H1 (cell line): ENCODE data around the gene INPP5A. TPM values are rescaled to one million over a fixed set of nuclear protein-coding genes. Genes with fewer than 3 reads are reported as not detected.

Source experiments
- CTCF ChIA-PET: fragments of 300-600 bp; sonication (Branson Sonifier 250); formaldehyde crosslinking; loops from one replicate; lab custom pipeline; 2021; ENCODE audit not compliant: partially characterized antibody; lab: Charles Lee
- POLR2A ChIA-PET: fragments of 300-600 bp; sonication (Branson Sonifier 250); formaldehyde crosslinking; loops from one replicate; lab custom pipeline; 2021; ENCODE audit warnings: inconsistent platforms; ENCODE audit not compliant: partially characterized antibody; lab: Charles Lee
- DNase-seq, 2 experiments: peaks; one replicate each; pipeline versions ENCODE4 v3.0.0 to v3.0.0-alpha.2; 2010 to 2022; ENCODE audit warnings: low spot score in 2 of 2, low read depth in 1 of 2, mixed read lengths in 1 of 2
- FAIRE-seq: peaks from 2 replicates; lab custom pipeline; 2011; peaks lifted over from hg19 to GRCh38; lab: Jason Lieb, UNC
- H2AFZ ChIP-seq: 2 replicates; pipeline ENCODE4 v1.8.1; 2012; ENCODE audit warnings: low read length, inconsistent platforms
- H2AK5ac ChIP-seq: 2 replicates; pipeline ENCODE4 v1.6.1; 2013; ENCODE audit warnings: low read depth, low read length
- H2BK120ac ChIP-seq: replicated peaks from 2 replicates; pipeline ENCODE3; 2013; ENCODE audit warnings: low read depth, low read length, inconsistent platforms
- H2BK12ac ChIP-seq: 2 replicates; pipeline ENCODE4 v1.6.1; 2013; ENCODE audit warnings: low read depth, low read length
- H2BK15ac ChIP-seq: 2 replicates; pipeline ENCODE4 v1.6.1; 2013; ENCODE audit warnings: low read length
- H2BK20ac ChIP-seq: 2 replicates; pipeline ENCODE4 v1.6.1; 2013; ENCODE audit warnings: low read length
- H2BK5ac ChIP-seq: 2 replicates; pipeline ENCODE4 v1.6.1; 2013; ENCODE audit warnings: low read depth, low read length
- H3K14ac ChIP-seq: 2 replicates; pipeline ENCODE4 v1.6.1; 2013; ENCODE audit warnings: inconsistent platforms; ENCODE audit not compliant: insufficient read length
- H3K18ac ChIP-seq: 2 replicates; pipeline ENCODE4 v1.6.1; 2013; ENCODE audit warnings: low read length; ENCODE audit errors: extremely low read depth
- H3K23ac ChIP-seq: 2 replicates; pipeline ENCODE4 v1.6.1; 2013; ENCODE audit warnings: inconsistent platforms; ENCODE audit not compliant: insufficient read length
- H3K23me2 ChIP-seq: 2 replicates; pipeline ENCODE4 v1.6.1; 2013; ENCODE audit warnings: low read depth, low read length
- H3K27ac ChIP-seq: 2 replicates; pipeline ENCODE4 v1.6.1; 2011; ENCODE audit warnings: low read depth, low read length, inconsistent platforms
- H3K27me3 ChIP-seq, 4 experiments: replicated peaks in 1 of 4; 1 replicate in 1 of 4; 2 replicates in 3 of 4; pipeline versions ENCODE4 v1.6.1 to v1.8.1; 2011 to 2013; ENCODE audit warnings: low read length in 3 of 4, mild to moderate bottlenecking in 3 of 4, inconsistent platforms in 2 of 4, mixed read lengths in 2 of 4, moderate library complexity in 1 of 4; ENCODE audit not compliant: control insufficient read depth in 3 of 4, insufficient read depth in 3 of 4; ENCODE audit errors: extremely low read depth in 1 of 4
- H3K36me3 ChIP-seq, 4 experiments: 2 replicates each; pipeline versions ENCODE4 v1.6.1 to v1.8.1; 2011 to 2013; ENCODE audit warnings: mild to moderate bottlenecking in 4 of 4, low read length in 3 of 4, moderate library complexity in 2 of 4, control low read depth in 1 of 4, inconsistent platforms in 1 of 4; ENCODE audit not compliant: insufficient read depth in 4 of 4, control insufficient read depth in 2 of 4
- H3K4ac ChIP-seq: replicated peaks from 2 replicates; pipeline ENCODE3; 2013; ENCODE audit warnings: low read length, low read depth, mixed read lengths, inconsistent platforms; ENCODE audit not compliant: insufficient read length
- H3K4me1 ChIP-seq, 4 experiments: replicated peaks in 1 of 4; 1 replicate in 1 of 4; 2 replicates in 3 of 4; pipeline versions ENCODE4 v1.6.1 to v1.8.1; 2011 to 2013; ENCODE audit warnings: low read length in 3 of 4, inconsistent platforms in 2 of 4, mixed read lengths in 1 of 4; ENCODE audit not compliant: insufficient read depth in 4 of 4, control insufficient read depth in 3 of 4
- H3K4me2 ChIP-seq, 2 experiments: 2 replicates each; pipeline versions ENCODE4 v1.6.1 to v1.8.1; 2011 to 2013; ENCODE audit warnings: low read depth in 2 of 2, low read length in 2 of 2, control low read depth in 1 of 2, inconsistent platforms in 1 of 2, mild to moderate bottlenecking in 1 of 2; ENCODE audit not compliant: insufficient read depth in 1 of 2
- H3K4me3 ChIP-seq, 4 experiments: fragments of 200-600, 300-600 bp in 1 of 4; sonication (generic), shearing (Covaris generic), sonication (Bioruptor Twin) in 1 of 4; 2 replicates each; pipeline versions ENCODE4 v1.5.1 to v1.8.1; 2011 to 2016; ENCODE audit warnings: low read length in 4 of 4, low read depth in 3 of 4, control low read depth in 2 of 4, inconsistent platforms in 2 of 4, mild to moderate bottlenecking in 2 of 4, mixed read lengths in 1 of 4, moderate library complexity in 1 of 4; ENCODE audit not compliant: insufficient read depth in 2 of 4; ENCODE audit errors: extremely low read depth in 1 of 4
- H3K56ac ChIP-seq: replicated peaks from 2 replicates; pipeline ENCODE3; 2013; ENCODE audit warnings: low read depth, mild to moderate bottlenecking, mixed read lengths, low read length, inconsistent platforms; ENCODE audit not compliant: insufficient read length
- H3K79me1 ChIP-seq: 2 replicates; pipeline ENCODE4 v1.6.1; 2013; ENCODE audit warnings: low read depth, low read length, control low read depth
- H3K79me2 ChIP-seq, 2 experiments: 2 replicates each; pipeline versions ENCODE4 v1.6.1 to v1.8.1; 2012 to 2013; ENCODE audit warnings: low read length in 2 of 2, mild to moderate bottlenecking in 2 of 2, inconsistent platforms in 1 of 2; ENCODE audit not compliant: insufficient read depth in 2 of 2, control insufficient read depth in 1 of 2
- H3K9ac ChIP-seq, 4 experiments: replicated peaks in 1 of 4; 1 replicate in 1 of 4; 2 replicates in 3 of 4; pipeline versions ENCODE4 v1.6.1 to v1.8.1; 2011 to 2013; ENCODE audit warnings: low read depth in 3 of 4, low read length in 3 of 4, control low read depth in 2 of 4, mild to moderate bottlenecking in 2 of 4, moderate library complexity in 2 of 4, inconsistent platforms in 1 of 4; ENCODE audit errors: extremely low read depth in 1 of 4
- H3K9me3 ChIP-seq, 2 experiments: 2 replicates each; pipeline versions ENCODE4 v1.6.1 to v1.8.1; 2012 to 2013; ENCODE audit warnings: mild to moderate bottlenecking in 2 of 2, moderate library complexity in 2 of 2, control low read depth in 1 of 2, inconsistent platforms in 1 of 2, low read depth in 1 of 2, low read length in 1 of 2, mixed read lengths in 1 of 2; ENCODE audit not compliant: insufficient read depth in 2 of 2
- H4K20me1 ChIP-seq, 2 experiments: replicated peaks in 1 of 2; 2 replicates each; pipeline versions ENCODE3 to v1.8.1; 2011 to 2013; ENCODE audit warnings: inconsistent platforms in 2 of 2, low read length in 2 of 2, mild to moderate bottlenecking in 1 of 2; ENCODE audit not compliant: insufficient read depth in 2 of 2, control insufficient read depth in 1 of 2
- H4K5ac ChIP-seq: 2 replicates; pipeline ENCODE4 v1.6.1; 2013; ENCODE audit warnings: low read length, low read depth, mixed read lengths, inconsistent platforms; ENCODE audit not compliant: insufficient read length
- H4K8ac ChIP-seq: 2 replicates; pipeline ENCODE4 v1.8.0; 2013; ENCODE audit warnings: mild to moderate bottlenecking, moderate library complexity, low read length, inconsistent platforms; ENCODE audit not compliant: insufficient read depth; ENCODE audit errors: extremely low read depth
- H4K91ac ChIP-seq: replicated peaks from 2 replicates; pipeline ENCODE3; 2013; ENCODE audit warnings: low read length, mixed read lengths, inconsistent platforms; ENCODE audit not compliant: insufficient read length
- ASH2L ChIP-seq: fragments of 200-600, 300-600 bp; sonication (generic); IDR thresholded peaks from one replicate; pipeline ENCODE4 v1.7.1; 2017; ENCODE audit warnings: low read length
- BACH1 ChIP-seq: IDR thresholded peaks from 2 replicates; pipeline ENCODE4 v1.6.1; 2012; ENCODE audit warnings: low read length, improper control_type of control experiment
- CBX5 ChIP-seq: fragments of 300-800, 300-1000 bp; sonication (generic); IDR thresholded peaks from 2 replicates; pipeline ENCODE4 v1.7.1; 2016; ENCODE audit warnings: antibody characterized with exemption, low read length, low read depth
- EZH2 ChIP-seq: fragments of 200-600 bp; sonication (generic); IDR thresholded peaks from 2 replicates; pipeline ENCODE4 v1.7.1; 2012; ENCODE audit warnings: low read depth, mild to moderate bottlenecking, moderate library complexity, low read length, inconsistent platforms; ENCODE audit not compliant: severe bottlenecking
- JUND ChIP-seq: IDR thresholded peaks from 2 replicates; pipeline ENCODE4 v1.6.1; 2011; ENCODE audit warnings: mild to moderate bottlenecking, improper control_type of control experiment, low read length
- RFX5 ChIP-seq: IDR thresholded peaks from 2 replicates; pipeline ENCODE4 v1.6.1; 2011; ENCODE audit warnings: low read depth, low read length, improper control_type of control experiment, borderline replicate concordance
- RXRA ChIP-seq: IDR thresholded peaks from 2 replicates; pipeline ENCODE4 v1.6.1; 2011; ENCODE audit warnings: low read depth, mild to moderate bottlenecking, low read length, moderate library complexity; ENCODE audit not compliant: insufficient read depth
- SIRT6 ChIP-seq: IDR thresholded peaks from one replicate; pipeline ENCODE4 v1.7.1; 2012; ENCODE audit warnings: low read length, inconsistent platforms
- TAF1 ChIP-seq: IDR thresholded peaks from 2 replicates; pipeline ENCODE4 v1.6.1; 2011; ENCODE audit warnings: mild to moderate bottlenecking, low read depth, low read length
- TEAD4 ChIP-seq: IDR thresholded peaks from 2 replicates; pipeline ENCODE4 v1.6.1; 2012; ENCODE audit warnings: low read depth, low read length, inconsistent platforms, mixed read lengths
- WGBS, 2 experiments: shearing (Covaris generic) in 1 of 2; methylation state at CpG; one replicate each; pipeline versions ENCODE4 v1.1.6 to v1.1.7; 2013 to 2015; ENCODE audit warnings: low lambda C conversion rate in 2 of 2, mixed read lengths in 2 of 2, inconsistent platforms in 1 of 2, low coverage in 1 of 2, missing lambda C conversion rate in 1 of 2; ENCODE audit not compliant: insufficient replicate concordance in 2 of 2, insufficient coverage in 1 of 2, insufficient read length in 1 of 2; ENCODE audit errors: extremely low coverage in 1 of 2, missing lambda C conversion rate in 1 of 2; 5-methylcytosine and 5-hydroxymethylcytosine counted together
- polyA plus RNA-seq, 7 experiments: library from polyadenylated mRNA; depleted of rRNA in 3 of 7; stranded (reverse) in 5 of 7; unstranded in 2 of 7; fragments of >200 nt in 5 of 7; fragments of 200-250 nt in 2 of 7; gene quantifications; 1 replicate in 5 of 7; 2 replicates in 1 of 7; 4 replicates in 1 of 7; pipeline versions ENCODE4 v1.2.1 to v1.2.3, GENCODE V29; 2011 to 2013; ENCODE audit warnings: missing spikeins in 2 of 7, mixed read lengths in 2 of 7
- total RNA-seq: library from RNA; stranded (reverse); fragmentation: NEBNext Ultra II Directional; extraction: Animal tissue kit (Norgen Biotek cat#: 25700); gene quantifications from 2 replicates; pipeline ENCODE4 v1.2.1, GENCODE V29; 2021

INPP5A gene
- total and polyA plus RNA-seq, 2 of the 8 experiments (the other 6 are each of a cell fraction or from before 2014, with no cell fraction given) = 19.7 to 27.5 TPM

GRCh38 chr10:132665946-132666704 lies 128.5 kb downstream of the INPP5A start:
- POLR2A ChIA-PET = interaction anchor here (1.1 kb wide), 1 partner anchor 10 kb away, joined by 3 read pairs; no protein-coding TSS in a partner anchor
- TF ChIP-seq TAF1 (no peak), BACH1 (no peak), JUND (no peak), ASH2L (no peak), TEAD4 (no peak), RFX5 (no peak), CBX5 (no peak), SIRT6 (no peak), RXRA (no peak), EZH2 (no peak)

More at GRCh38 chr10:132665946-132666704, 128.5 kb downstream of the INPP5A start:
- Histone ChIP-seq H2BK20ac (no peak overlapping the region), H2BK5ac (no peak overlapping the region), H2BK12ac (no peak overlapping the region), H3K23ac (no peak overlapping the region), H3K27me3 (no peaks in the 10 kb centered on the region), H3K79me2 (no peaks in the 10 kb centered on the region), H3K4me2 (no peak overlapping the region), H3K4me3 (no peak overlapping the region), H3K9me3 (no peaks in the 10 kb centered on the region), H3K79me1 (no peaks in the 10 kb centered on the region), H3K23me2 (no peaks in the 10 kb centered on the region), H3K14ac (no peak overlapping the region), H4K8ac (no peak overlapping the region), H3K4ac (no peak overlapping the region), H2AFZ (no peak overlapping the region), H2AK5ac (no peak overlapping the region), H3K9ac (no peak overlapping the region), H3K36me3 (no peaks in the 10 kb centered on the region), H4K20me1 (peaks cover 0 to 3% of the 10 kb centered on the region in 2 experiments), H3K56ac (no peak overlapping the region), H4K5ac (no peak overlapping the region), H4K91ac (no peak overlapping the region), H2BK120ac (no peak overlapping the region), H3K27ac (no peak overlapping the region), H3K18ac (no peak overlapping the region), H3K4me1 (no peaks in the 10 kb centered on the region; a peak in 1 of 7 replicates), H2BK15ac (no peak overlapping the region)
- FAIRE-seq (no peak), DNase-seq (no peak)
- CTCF ChIA-PET = interaction anchor here (0.7 to 3.4 kb wide), 3 partner anchors 11 to 82 kb away, joined by 3 to 13 read pairs (median 4); no protein-coding TSS in a partner anchor
- 92% methylated on average over 14 of the region's 15 CpGs; no CpG with 5 or more reads in 1 of the 2 experiments for whole genome bisulfite sequencing, 2 experiments
